ENCODE results near the gene EZH2.

EZH2 gene

GRCh38 chr7:148878317-148878716 is 5.8 kb downstream of the EZH2 start:
- no peaks in the 10 kb centered on the region for H3K9me3 ChIP-seq (ENCODE audit: control insufficient read depth in 2 of 2, low read length in 2 of 2)
- H3K9ac ChIP-seq (ENCODE audit: low read length in 2 of 2): no peak overlapping the region
- no peaks in the 10 kb centered on the region for H3K36me3 ChIP-seq (ENCODE audit: control insufficient read depth in 2 of 2, insufficient read depth in 2 of 2, low read length in 2 of 2)
- H3K27ac ChIP-seq (ENCODE audit: low read length): no peak overlapping the region
- H3K4me1 ChIP-seq (ENCODE audit: control insufficient read depth, insufficient read depth, low read length): no peaks in the 10 kb centered on the region
- H3K27me3 ChIP-seq (ENCODE audit: control insufficient read depth in 1 of 2, insufficient read depth in 2 of 2, low read length in 2 of 2): peaks cover 0 to 10% of the 10 kb centered on the region in 2 donors
- no peak overlapping the region for H3K4me3 ChIP-seq (ENCODE audit: low read length in 2 of 2)

DNA sequence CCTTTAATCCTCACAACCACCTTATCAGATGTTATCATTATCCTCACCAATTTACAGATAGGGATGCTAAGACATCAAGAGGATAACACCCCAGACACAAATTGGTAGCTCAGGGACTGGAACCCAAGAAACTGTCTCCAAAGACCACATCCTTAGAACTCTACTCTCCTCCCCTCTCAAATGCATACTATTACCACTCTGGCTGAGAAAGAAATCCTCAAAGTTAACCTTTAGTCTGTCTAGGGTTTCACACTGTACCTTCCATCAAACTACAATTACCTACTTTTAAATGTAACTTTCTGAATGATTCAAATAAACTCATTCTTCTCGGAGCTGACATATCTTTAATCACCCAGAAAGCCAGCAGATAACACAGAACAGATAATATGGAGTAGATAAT is 6.6 kb downstream of the EZH2 start:
- H3K4me3 ChIP-seq (ENCODE audit: low read length in 2 of 2): no peak overlapping the region
- H3K36me3 ChIP-seq (ENCODE audit: control insufficient read depth in 2 of 2, insufficient read depth in 2 of 2, low read length in 2 of 2): no peaks in the 10 kb centered on the region
- H3K9ac ChIP-seq (ENCODE audit: low read length in 2 of 2): no peak overlapping the region

GRCh38 chr7:148872188-148872587 is 11.9 kb downstream of the EZH2 start:
- no peaks in the 10 kb centered on the region for H3K36me3 ChIP-seq (ENCODE audit: control insufficient read depth in 2 of 2, insufficient read depth in 2 of 2, low read length in 2 of 2)
- no peak overlapping the region for H3K4me3 ChIP-seq (ENCODE audit: low read length in 2 of 2)
- no peaks in the 10 kb centered on the region for H3K4me1 ChIP-seq (ENCODE audit: control insufficient read depth, insufficient read depth, low read length)
- no peak overlapping the region for H3K27ac ChIP-seq (ENCODE audit: low read length)
- H3K9ac ChIP-seq (ENCODE audit: low read length in 2 of 2): no peak overlapping the region
- no peaks in the 10 kb centered on the region for H3K27me3 ChIP-seq (ENCODE audit: control insufficient read depth in 1 of 2, insufficient read depth in 2 of 2, low read length in 2 of 2)
- peaks cover 0 to 10% of the 10 kb centered on the region in 2 donors for H3K9me3 ChIP-seq (ENCODE audit: control insufficient read depth in 2 of 2, low read length in 2 of 2)

More for the DNA sequence above, 6.6 kb downstream of the EZH2 start:
- no peaks in the 10 kb centered on the region for H3K4me1 ChIP-seq (ENCODE audit: control insufficient read depth, insufficient read depth, low read length)
- no peaks in the 10 kb centered on the region for H3K9me3 ChIP-seq (ENCODE audit: control insufficient read depth in 2 of 2, low read length in 2 of 2)
- H3K27ac ChIP-seq (ENCODE audit: low read length): no peak overlapping the region
- H3K27me3 ChIP-seq (ENCODE audit: control insufficient read depth in 1 of 2, insufficient read depth in 2 of 2, low read length in 2 of 2): peaks cover 0 to 2% of the 10 kb centered on the region in 2 donors

GRCh38 chr7:148871551-148871950 is 12.5 kb downstream of the EZH2 start:
- H3K9me3 ChIP-seq (ENCODE audit: control insufficient read depth in 2 of 2, low read length in 2 of 2): peaks cover 0 to 10% of the 10 kb centered on the region in 2 donors
- H3K4me3 ChIP-seq (ENCODE audit: low read length in 2 of 2): no peak overlapping the region
- H3K9ac ChIP-seq (ENCODE audit: low read length in 2 of 2): no peak overlapping the region
- H3K27me3 ChIP-seq (ENCODE audit: control insufficient read depth in 1 of 2, insufficient read depth in 2 of 2, low read length in 2 of 2): no peaks in the 10 kb centered on the region
- no peak overlapping the region for H3K27ac ChIP-seq (ENCODE audit: low read length)
- no peaks in the 10 kb centered on the region for H3K4me1 ChIP-seq (ENCODE audit: control insufficient read depth, insufficient read depth, low read length)
- H3K36me3 ChIP-seq (ENCODE audit: control insufficient read depth in 2 of 2, insufficient read depth in 2 of 2, low read length in 2 of 2): no peaks in the 10 kb centered on the region

- Histone ChIP-seq H3K36me3 (ENCODE audit: control insufficient read depth in 2 of 2, insufficient read depth in 2 of 2, low read length in 2 of 2) (no peaks in the 10 kb centered on the region), H3K4me3 (ENCODE audit: low read length in 2 of 2) (no peak overlapping the region), H3K27me3 (ENCODE audit: control insufficient read depth in 1 of 2, insufficient read depth in 2 of 2, low read length in 2 of 2) (no peaks in the 10 kb centered on the region), H3K9ac (ENCODE audit: low read length in 2 of 2) (no peak overlapping the region), H3K27ac (ENCODE audit: low read length) (no peak overlapping the region), H3K9me3 (ENCODE audit: control insufficient read depth in 2 of 2, low read length in 2 of 2) (peaks cover 0 to 10% of the 10 kb centered on the region in 2 donors), H3K4me1 (ENCODE audit: control insufficient read depth, insufficient read depth, low read length) (no peaks in the 10 kb centered on the region)
Observed at GRCh38 chr7:148871030-148871429, 13.1 kb downstream of the EZH2 start.

- Histone ChIP-seq H3K36me3 (ENCODE audit: control insufficient read depth in 2 of 2, insufficient read depth in 2 of 2, low read length in 2 of 2) (no peaks in the 10 kb centered on the region), H3K27me3 (ENCODE audit: control insufficient read depth in 1 of 2, insufficient read depth in 2 of 2, low read length in 2 of 2) (no peaks in the 10 kb centered on the region), H3K9ac (ENCODE audit: low read length in 2 of 2) (no peak overlapping the region), H3K4me3 (ENCODE audit: low read length in 2 of 2) (no peak overlapping the region), H3K27ac (ENCODE audit: low read length) (no peak overlapping the region), H3K9me3 (ENCODE audit: control insufficient read depth in 2 of 2, low read length in 2 of 2) (peaks cover 0 to 10% of the 10 kb centered on the region in 2 donors), H3K4me1 (ENCODE audit: control insufficient read depth, insufficient read depth, low read length) (no peaks in the 10 kb centered on the region)
Observed at GRCh38 chr7:148868378-148868674, 15.8 kb downstream of the EZH2 start.

DNA sequence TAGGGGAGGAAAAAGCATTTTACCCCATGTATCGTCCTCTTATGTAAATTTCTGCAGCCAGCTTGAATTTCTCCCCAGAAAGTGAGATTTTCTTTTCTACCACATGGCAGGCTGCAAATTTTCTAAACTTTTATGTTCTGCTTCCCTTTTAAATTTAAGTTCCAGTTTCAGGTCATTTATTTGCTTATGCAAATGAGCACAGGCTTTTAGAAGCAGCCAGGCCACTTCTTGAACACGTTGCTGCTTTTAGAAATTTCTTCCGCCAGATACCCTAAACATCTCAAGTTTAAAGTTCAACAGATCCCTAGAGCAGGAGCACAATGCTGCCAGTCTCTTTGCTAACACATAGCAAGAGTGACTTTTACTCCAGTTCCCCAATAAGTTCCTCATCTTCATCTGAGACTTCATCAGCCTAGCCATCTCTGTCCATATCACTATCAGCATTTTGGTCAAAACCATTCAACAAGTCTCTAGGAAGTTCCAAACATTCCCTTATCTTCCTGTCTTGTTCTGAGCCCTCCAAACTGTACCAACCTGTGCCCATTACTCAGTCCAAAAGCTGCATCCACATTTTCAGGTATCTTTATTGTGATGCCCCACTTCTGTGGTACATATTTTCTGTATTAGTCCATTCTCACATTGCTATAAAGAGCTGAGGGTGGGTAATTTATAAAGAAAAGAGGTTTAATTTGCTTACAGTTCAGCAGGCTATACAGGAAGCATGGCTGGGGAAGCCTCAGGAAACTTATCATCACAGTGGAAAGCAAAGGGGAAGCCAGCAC is 16.3 kb downstream of the EZH2 start:
- H3K4me1 ChIP-seq (ENCODE audit: control insufficient read depth, insufficient read depth, low read length): no peaks in the 10 kb centered on the region
- no peaks in the 10 kb centered on the region for H3K27me3 ChIP-seq (ENCODE audit: control insufficient read depth in 1 of 2, insufficient read depth in 2 of 2, low read length in 2 of 2)
- H3K9ac ChIP-seq (ENCODE audit: low read length in 2 of 2): no peak overlapping the region
- no peak overlapping the region for H3K27ac ChIP-seq (ENCODE audit: low read length)
- peaks cover 0 to 10% of the 10 kb centered on the region in 2 donors for H3K9me3 ChIP-seq (ENCODE audit: control insufficient read depth in 2 of 2, low read length in 2 of 2)
- H3K36me3 ChIP-seq (ENCODE audit: control insufficient read depth in 2 of 2, insufficient read depth in 2 of 2, low read length in 2 of 2): no peaks in the 10 kb centered on the region
- no peak overlapping the region for H3K4me3 ChIP-seq (ENCODE audit: low read length in 2 of 2)

GRCh38 chr7:148866362-148866761 is 17.7 kb downstream of the EZH2 start:
- no peaks in the 10 kb centered on the region for H3K27me3 ChIP-seq (ENCODE audit: control insufficient read depth in 1 of 2, insufficient read depth in 2 of 2, low read length in 2 of 2)
- H3K27ac ChIP-seq (ENCODE audit: low read length): no peak overlapping the region
- no peak overlapping the region for H3K4me3 ChIP-seq (ENCODE audit: low read length in 2 of 2)
- H3K36me3 ChIP-seq (ENCODE audit: control insufficient read depth in 2 of 2, insufficient read depth in 2 of 2, low read length in 2 of 2): no peaks in the 10 kb centered on the region
- H3K9me3 ChIP-seq (ENCODE audit: control insufficient read depth in 2 of 2, low read length in 2 of 2): peaks cover 0 to 10% of the 10 kb centered on the region in 2 donors
- H3K9ac ChIP-seq (ENCODE audit: low read length in 2 of 2): no peak overlapping the region
- H3K4me1 ChIP-seq (ENCODE audit: control insufficient read depth, insufficient read depth, low read length): no peaks in the 10 kb centered on the region

- H3K27ac ChIP-seq (ENCODE audit: low read length): no peak overlapping the region
- H3K27me3 ChIP-seq (ENCODE audit: control insufficient read depth in 1 of 2, insufficient read depth in 2 of 2, low read length in 2 of 2): no peaks in the 10 kb centered on the region
- H3K36me3 ChIP-seq (ENCODE audit: control insufficient read depth in 2 of 2, insufficient read depth in 2 of 2, low read length in 2 of 2): no peaks in the 10 kb centered on the region
- no peak overlapping the region for H3K9ac ChIP-seq (ENCODE audit: low read length in 2 of 2)
- no peaks in the 10 kb centered on the region for H3K4me1 ChIP-seq (ENCODE audit: control insufficient read depth, insufficient read depth, low read length)
- H3K4me3 ChIP-seq (ENCODE audit: low read length in 2 of 2): no peak overlapping the region
- H3K9me3 ChIP-seq (ENCODE audit: control insufficient read depth in 2 of 2, low read length in 2 of 2): peaks cover 0 to 10% of the 10 kb centered on the region in 2 donors
Observed at GRCh38 chr7:148865283-148865682, 18.8 kb downstream of the EZH2 start.

- Histone ChIP-seq H3K27me3 (ENCODE audit: control insufficient read depth in 1 of 2, insufficient read depth in 2 of 2, low read length in 2 of 2) (no peaks in the 10 kb centered on the region), H3K4me3 (ENCODE audit: low read length in 2 of 2) (no peak overlapping the region), H3K9me3 (ENCODE audit: control insufficient read depth in 2 of 2, low read length in 2 of 2) (peaks cover 0 to 10% of the 10 kb centered on the region in 2 donors), H3K4me1 (ENCODE audit: control insufficient read depth, insufficient read depth, low read length) (no peaks in the 10 kb centered on the region), H3K27ac (ENCODE audit: low read length) (no peak overlapping the region), H3K36me3 (ENCODE audit: control insufficient read depth in 2 of 2, insufficient read depth in 2 of 2, low read length in 2 of 2) (no peaks in the 10 kb centered on the region), H3K9ac (ENCODE audit: low read length in 2 of 2) (no peak overlapping the region)
Observed at GRCh38 chr7:148863324-148863723, 20.8 kb downstream of the EZH2 start.

- H3K4me3 ChIP-seq (ENCODE audit: low read length in 2 of 2): no peak overlapping the region
- H3K4me1 ChIP-seq (ENCODE audit: control insufficient read depth, insufficient read depth, low read length): no peaks in the 10 kb centered on the region
- no peak overlapping the region for H3K27ac ChIP-seq (ENCODE audit: low read length)
Observed at GRCh38 chr7:148862481-148862880, 21.6 kb downstream of the EZH2 start.

More at GRCh38 chr7:148862481-148862880, 21.6 kb downstream of the EZH2 start:
- H3K9ac ChIP-seq (ENCODE audit: low read length in 2 of 2): no peak overlapping the region
- H3K36me3 ChIP-seq (ENCODE audit: control insufficient read depth in 2 of 2, insufficient read depth in 2 of 2, low read length in 2 of 2): no peaks in the 10 kb centered on the region
- no peaks in the 10 kb centered on the region for H3K27me3 ChIP-seq (ENCODE audit: control insufficient read depth in 1 of 2, insufficient read depth in 2 of 2, low read length in 2 of 2)
- peaks cover 0 to 2% of the 10 kb centered on the region in 2 donors for H3K9me3 ChIP-seq (ENCODE audit: control insufficient read depth in 2 of 2, low read length in 2 of 2)

All from stomach smooth muscle (tissue), 2 donors.